Activated CD4-positive, alpha-beta memory T cell treated with anti-CD3 and anti-CD28 coated beads, Interleukin-2, amount 10 ng/mL, durations not matched to agents 7 days and 5 days (primary cell): ENCODE results near the gene RGS14. TPM values are rescaled to one million over a fixed set of nuclear protein-coding genes. Genes with fewer than 3 reads are reported as not detected.

ENCODE experiments used
- CTCF ChIA-PET: fragments of 350-600 bp; sonication (Branson Sonifier 250); formaldehyde crosslinking; loops from one replicate; lab custom pipeline; 2021; ENCODE audit warnings: antibody characterized with exemption, inconsistent platforms; lab: Charles Lee
- POLR2A ChIA-PET: fragments of 350-600 bp; sonication (Branson Sonifier 250); formaldehyde crosslinking; loops from one replicate; lab custom pipeline; 2021; ENCODE audit warnings: antibody characterized with exemption; lab: Charles Lee
- DNase-seq: peaks from one replicate; pipeline ENCODE4 v3.0.0-alpha.2; 2020
- H3K27ac Mint-ChIP-seq: one replicate; pipeline ENCODE4 v1.8.0; 2021; ENCODE audit warnings: mild to moderate bottlenecking, mixed read lengths
- H3K27me3 Mint-ChIP-seq: one replicate; pipeline ENCODE4 v1.8.0; 2021; ENCODE audit warnings: mixed read lengths
- H3K36me3 Mint-ChIP-seq: one replicate; pipeline ENCODE4 v1.8.0; 2021; ENCODE audit warnings: low read depth, mixed read lengths
- H3K4me1 Mint-ChIP-seq: one replicate; pipeline ENCODE4 v1.8.0; 2021; ENCODE audit warnings: mixed read lengths
- H3K4me3 Mint-ChIP-seq: one replicate; pipeline ENCODE4 v1.8.0; 2021; ENCODE audit warnings: mild to moderate bottlenecking, mixed read lengths
- H3K9me3 Mint-ChIP-seq: one replicate; pipeline ENCODE4 v1.8.0; 2021; ENCODE audit warnings: mixed read lengths
- total RNA-seq, 2 experiments: library from RNA; stranded (reverse); gene quantifications; one replicate each; pipeline ENCODE4 v1.2.3, GENCODE V29; 2021

RGS14 gene
- total RNA-seq, 2 experiments from 2014 or later, result 103 to 107 TPM

DNA sequence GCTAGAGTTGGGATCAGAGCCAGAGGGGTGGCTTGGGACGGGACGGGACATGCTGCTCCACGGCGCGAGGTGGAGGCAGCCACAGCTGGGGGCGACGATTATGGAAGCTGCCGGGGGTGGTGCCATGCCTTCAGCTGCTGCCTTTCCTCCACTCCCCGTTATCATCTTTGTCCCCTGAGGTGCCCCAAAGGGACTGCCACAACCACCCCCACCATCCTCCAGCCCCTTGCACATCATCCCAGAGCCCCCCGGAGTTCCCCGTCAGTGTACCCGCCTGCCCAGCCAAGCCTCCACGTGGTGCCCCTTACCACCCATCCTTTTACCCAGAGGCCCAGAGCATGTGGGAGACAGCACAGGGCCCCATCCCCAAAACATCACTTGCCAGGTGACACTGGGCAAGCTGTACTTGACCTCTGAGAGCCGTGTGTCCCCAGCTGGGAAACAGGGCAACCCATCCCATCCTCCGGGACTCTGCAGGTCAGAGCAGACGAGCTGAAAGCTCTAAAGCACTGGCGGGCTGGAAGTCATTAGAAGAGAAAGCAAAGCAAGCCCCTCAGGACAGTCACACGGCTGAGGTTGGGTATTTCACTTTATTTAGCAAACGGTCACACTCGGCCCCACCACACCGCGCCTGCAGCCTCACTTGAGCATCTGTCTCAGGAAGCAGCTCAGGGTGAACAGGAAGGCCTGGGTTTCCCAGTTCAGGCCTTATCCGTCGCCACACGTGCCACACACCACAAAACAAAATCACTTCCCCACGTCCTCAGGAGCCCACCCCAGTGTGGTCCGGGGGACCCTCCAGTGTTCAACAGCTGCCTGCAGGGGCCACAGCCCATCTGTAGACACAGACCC is 26.5 kb upstream of the RGS14 start:
- ChIA-PET POLR2A (no interaction called here), CTCF (no interaction called here)
- Mint-ChIP-seq H3K4me1 (peaks cover 13% of the 10 kb centered on the region), H3K9me3 (no peaks in the 10 kb centered on the region), H3K27ac (no peak overlapping the region), H3K36me3 (peaks cover 66% of the 10 kb centered on the region), H3K4me3 (no peak overlapping the region), H3K27me3 (no peaks in the 10 kb centered on the region)
- DNase-seq, result no peak

DNA sequence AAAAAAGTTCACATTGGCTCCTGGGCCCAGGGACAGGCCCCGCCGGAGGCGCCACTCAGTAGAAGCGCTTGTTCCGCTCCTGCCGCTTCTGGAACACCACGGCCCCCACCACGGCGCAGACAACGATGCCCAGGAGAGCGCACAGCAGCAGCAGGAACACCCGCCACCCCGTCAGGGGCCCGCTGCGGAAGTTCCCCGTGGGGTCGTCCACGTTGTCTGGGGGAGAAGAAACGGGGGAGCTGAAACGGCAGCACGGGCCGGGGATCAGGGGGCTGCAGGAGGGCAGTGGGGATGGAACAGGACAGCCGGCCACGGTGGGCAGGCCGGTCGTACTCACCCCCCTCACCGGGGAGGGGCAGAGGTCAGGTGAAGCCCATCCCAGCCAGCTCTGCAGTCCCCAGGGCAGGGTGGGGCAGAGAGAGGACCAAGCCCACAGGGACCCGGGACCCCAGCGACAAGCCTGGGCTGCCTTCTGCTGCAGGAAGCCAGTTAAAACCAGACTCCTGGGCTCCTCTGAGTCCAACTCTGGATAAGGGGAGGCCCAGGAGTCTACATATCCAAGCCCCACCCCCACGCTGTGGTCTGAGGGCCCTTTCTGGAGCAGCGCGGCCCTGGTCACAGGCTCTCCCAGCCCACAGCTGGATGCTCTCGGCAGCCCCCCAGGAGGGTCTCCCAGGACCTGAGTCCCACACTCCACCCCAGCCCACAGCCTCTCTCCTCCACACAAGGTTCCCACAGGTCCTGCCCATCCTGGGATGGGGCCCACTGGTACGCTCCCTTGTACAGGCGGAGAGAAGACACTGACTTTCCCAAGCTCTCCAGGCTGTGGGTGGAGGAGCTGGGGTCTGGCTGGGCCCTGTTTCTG is 25.5 kb upstream of the RGS14 start:
- Mint-ChIP-seq H3K27ac (no peak overlapping the region), H3K4me3 (no peak overlapping the region), H3K27me3 (no peaks in the 10 kb centered on the region), H3K9me3 (no peaks in the 10 kb centered on the region), H3K4me1 (peaks cover 15% of the 10 kb centered on the region), H3K36me3 (peaks cover 72% of the 10 kb centered on the region)
- ChIA-PET CTCF (no interaction called here), POLR2A (no interaction called here)
- no peak for DNase-seq

DNA sequence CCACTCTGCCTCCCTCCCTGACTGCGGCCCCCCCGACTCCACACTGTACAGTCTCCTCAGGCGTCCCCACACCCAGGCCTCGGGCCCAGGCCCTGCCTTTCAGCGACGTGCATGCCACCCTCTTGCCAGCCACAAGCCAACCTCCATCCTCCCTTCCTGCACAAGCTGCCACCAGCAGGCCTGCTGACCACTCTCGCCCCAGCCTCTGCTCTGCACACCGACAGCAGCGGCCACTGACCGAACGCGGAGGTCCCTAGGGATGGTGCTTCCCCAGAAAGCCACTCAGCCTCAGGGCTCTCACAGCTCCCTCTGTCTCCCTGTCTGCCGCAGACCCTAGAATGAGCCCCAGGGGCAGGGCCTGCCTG is 24.8 kb upstream of the RGS14 start:
- ChIA-PET POLR2A (interaction anchor here (1.2 kb wide), 1 partner anchor 18 kb away, joined by 3 read pairs; no protein-coding TSS in a partner anchor), CTCF (interaction anchor here (1.3 kb wide), 1 partner anchor 122 kb away, joined by 3 read pairs; no protein-coding TSS in a partner anchor)
- Mint-ChIP-seq H3K4me3 (no peak overlapping the region), H3K36me3 (peaks cover 74% of the 10 kb centered on the region), H3K9me3 (no peaks in the 10 kb centered on the region), H3K27me3 (no peaks in the 10 kb centered on the region), H3K27ac (no peak overlapping the region), H3K4me1 (peaks cover 10% of the 10 kb centered on the region)
- DNase-seq, result no peak

DNA sequence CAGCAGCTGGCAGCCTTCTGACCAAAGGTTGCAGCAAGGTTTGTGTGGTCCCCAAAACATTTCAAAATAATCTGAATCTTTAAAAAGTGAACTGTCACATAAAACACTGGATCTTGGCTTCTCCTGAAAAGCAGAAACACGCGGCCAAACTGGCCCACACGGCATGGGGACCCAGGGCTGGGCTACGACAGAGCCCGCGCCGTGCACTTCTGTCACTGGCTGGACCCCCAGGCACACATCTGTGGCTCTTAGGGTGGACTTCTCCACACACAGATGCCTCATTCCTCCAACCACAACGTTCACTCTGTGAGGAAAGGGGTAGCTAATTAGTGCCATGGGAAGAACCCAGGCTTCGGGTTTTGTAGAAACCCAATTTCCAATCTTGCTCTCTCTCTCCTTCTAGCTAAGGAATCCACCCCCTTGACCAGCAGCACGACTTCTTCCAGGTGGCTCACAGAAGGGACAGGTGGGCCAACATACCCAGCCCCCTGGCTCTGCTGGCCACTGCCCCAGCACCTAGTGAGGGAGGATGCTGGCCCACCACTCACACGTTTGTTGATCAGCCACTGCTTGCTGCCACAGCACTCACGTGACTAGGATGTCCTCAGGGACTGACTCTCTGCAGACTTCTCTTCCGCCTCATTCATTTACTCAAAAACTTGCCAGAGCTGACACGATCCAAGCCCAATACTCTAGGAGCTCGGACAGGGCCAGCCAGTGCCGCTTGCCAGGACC is 24.1 kb upstream of the RGS14 start:
- H3K4me3 Mint-ChIP-seq, result no peak overlapping the region
- peaks cover 71% of the 10 kb centered on the region for H3K36me3 Mint-ChIP-seq
- no peaks in the 10 kb centered on the region for H3K27me3 Mint-ChIP-seq
- no peak for DNase-seq
- peaks cover 5% of the 10 kb centered on the region for H3K4me1 Mint-ChIP-seq
- POLR2A ChIA-PET, result interaction anchor here (1.2 kb wide), 1 partner anchor 17 kb away, joined by 3 read pairs; no protein-coding TSS in a partner anchor
- H3K27ac Mint-ChIP-seq, result no peak overlapping the region
- CTCF ChIA-PET, result interaction anchor here (1.3 kb wide), 1 partner anchor 122 kb away, joined by 3 read pairs; no protein-coding TSS in a partner anchor
- no peaks in the 10 kb centered on the region for H3K9me3 Mint-ChIP-seq

DNA sequence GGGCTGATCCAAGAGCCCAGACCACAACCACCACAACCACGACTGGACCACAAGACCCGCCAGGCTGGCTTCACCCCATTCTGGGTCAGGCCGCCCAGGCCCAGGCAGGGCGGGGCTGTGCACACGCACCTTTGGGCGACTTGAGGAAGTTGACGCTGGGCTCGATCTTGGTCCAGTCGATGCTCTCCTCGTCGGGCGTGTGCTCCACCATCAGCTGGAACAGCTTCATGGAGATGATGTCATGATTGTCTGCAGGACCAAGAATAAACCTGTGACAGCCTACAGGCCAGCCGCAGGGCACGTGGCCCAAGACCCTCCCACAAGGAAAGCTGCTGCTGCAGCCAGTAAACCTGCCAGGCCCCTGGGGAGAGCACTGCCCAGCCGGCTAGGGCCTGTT is 23.6 kb upstream of the RGS14 start:
- CTCF ChIA-PET, result interaction anchor here (1.3 kb wide), 1 partner anchor 121 kb away, joined by 3 read pairs; no protein-coding TSS in a partner anchor

DNA sequence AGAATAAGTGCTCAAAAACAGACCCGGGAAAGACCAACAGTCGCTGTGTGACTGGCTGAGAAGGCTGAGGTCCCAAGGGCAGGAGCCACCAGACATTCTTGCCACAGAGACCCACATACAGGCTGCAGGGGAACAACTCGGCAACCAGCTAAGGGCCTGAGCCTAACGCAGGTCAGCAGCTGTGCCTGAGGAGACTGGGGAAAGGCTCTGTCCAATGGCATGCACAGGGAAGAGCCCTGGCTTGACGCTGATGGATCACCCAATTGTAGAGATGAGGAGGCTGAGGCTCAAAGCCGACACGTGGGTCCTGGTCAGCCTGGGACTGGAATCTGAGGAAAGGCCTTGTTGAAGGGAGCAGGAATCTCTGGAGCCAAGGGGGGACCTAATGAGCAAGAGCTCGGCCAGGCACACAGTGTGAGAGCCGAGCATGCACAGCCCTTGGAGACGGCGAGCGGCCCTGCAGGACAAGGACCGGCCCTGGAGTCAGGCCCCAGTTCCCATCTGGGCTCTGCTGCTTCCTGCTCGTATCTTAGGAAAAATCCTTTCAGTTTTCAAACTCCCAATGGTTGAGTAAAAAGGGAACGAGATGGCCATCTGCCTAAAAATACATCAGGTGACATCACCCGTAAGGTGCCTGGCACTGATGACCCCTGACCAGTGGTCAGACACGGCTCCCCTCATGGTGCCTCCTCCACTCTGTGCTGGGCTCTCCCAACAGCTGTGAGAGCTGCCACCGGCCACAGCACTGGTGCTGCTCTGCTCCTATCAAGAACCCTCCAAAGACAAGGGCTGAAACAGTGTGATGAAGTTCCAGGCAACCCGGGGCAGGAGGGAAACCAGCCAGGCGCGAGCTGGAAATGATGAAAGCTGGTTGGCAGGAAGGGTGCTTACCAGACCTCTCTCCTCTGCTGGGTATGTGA is 22.7 kb upstream of the RGS14 start:
- no peak for DNase-seq
- ChIA-PET CTCF (interaction anchor here (0.6 to 1.9 kb wide), 10 partner anchors 7 to 264 kb away, joined by 3 to 6 read pairs (median 4); no protein-coding TSS in a partner anchor), POLR2A (interaction anchor here (0.7 to 1.6 kb wide), 2 partner anchors 16 to 22 kb away, joined by 3 to 6 read pairs; no protein-coding TSS in a partner anchor)
- H3K9me3 Mint-ChIP-seq, result peaks cover 6% of the 10 kb centered on the region
- H3K36me3 Mint-ChIP-seq, result peaks cover 77% of the 10 kb centered on the region
- H3K27me3 Mint-ChIP-seq, result no peaks in the 10 kb centered on the region
- no peak overlapping the region for H3K4me3 Mint-ChIP-seq
- no peak overlapping the region for H3K27ac Mint-ChIP-seq
- H3K4me1 Mint-ChIP-seq, result peaks cover 16% of the 10 kb centered on the region

More for the DNA sequence above, 23.6 kb upstream of the RGS14 start:
- H3K4me3 Mint-ChIP-seq, result no peak overlapping the region
- H3K27me3 Mint-ChIP-seq, result no peaks in the 10 kb centered on the region
- peaks cover 74% of the 10 kb centered on the region for H3K36me3 Mint-ChIP-seq
- POLR2A ChIA-PET, result interaction anchor here (0.7 to 1.2 kb wide), 2 partner anchors 17 kb away, joined by 3 read pairs; no protein-coding TSS in a partner anchor
- no peaks in the 10 kb centered on the region for H3K9me3 Mint-ChIP-seq
- H3K4me1 Mint-ChIP-seq, result peaks cover 7% of the 10 kb centered on the region
- no peak overlapping the region for H3K27ac Mint-ChIP-seq
- no peak for DNase-seq

DNA sequence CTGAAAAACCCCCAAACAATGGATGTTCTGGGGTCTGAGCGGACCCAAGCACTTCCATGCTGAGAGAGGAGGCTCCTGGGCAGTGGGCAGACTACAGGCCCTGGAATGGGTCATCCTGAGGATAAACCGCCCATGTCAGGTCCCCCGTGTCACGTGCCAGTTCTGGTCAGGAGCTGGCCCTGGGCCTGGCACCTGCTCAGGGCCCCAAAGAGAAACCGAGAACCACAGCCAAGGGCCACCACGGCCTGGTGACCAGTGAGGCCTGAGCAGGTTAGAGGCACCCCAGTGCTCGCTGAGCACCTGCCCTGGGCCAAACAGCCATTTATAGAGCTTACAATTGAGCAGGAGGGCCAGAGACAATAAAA is 22.0 kb upstream of the RGS14 start:
- no peaks in the 10 kb centered on the region for H3K27me3 Mint-ChIP-seq
- peaks cover 75% of the 10 kb centered on the region for H3K36me3 Mint-ChIP-seq
- ChIA-PET CTCF (interaction anchor here (0.6 to 1.9 kb wide), 15 partner anchors 8 to 264 kb away, joined by 3 to 6 read pairs (median 4); no protein-coding TSS in a partner anchor), POLR2A (interaction anchor here (1.6 kb wide), 1 partner anchor 23 kb away, joined by 6 read pairs; no protein-coding TSS in a partner anchor)
- peaks cover 21% of the 10 kb centered on the region for H3K4me1 Mint-ChIP-seq
- no peak overlapping the region for H3K27ac Mint-ChIP-seq
- peaks cover 8% of the 10 kb centered on the region for H3K9me3 Mint-ChIP-seq
- no peak overlapping the region for H3K4me3 Mint-ChIP-seq
- DNase-seq, result no peak

DNA sequence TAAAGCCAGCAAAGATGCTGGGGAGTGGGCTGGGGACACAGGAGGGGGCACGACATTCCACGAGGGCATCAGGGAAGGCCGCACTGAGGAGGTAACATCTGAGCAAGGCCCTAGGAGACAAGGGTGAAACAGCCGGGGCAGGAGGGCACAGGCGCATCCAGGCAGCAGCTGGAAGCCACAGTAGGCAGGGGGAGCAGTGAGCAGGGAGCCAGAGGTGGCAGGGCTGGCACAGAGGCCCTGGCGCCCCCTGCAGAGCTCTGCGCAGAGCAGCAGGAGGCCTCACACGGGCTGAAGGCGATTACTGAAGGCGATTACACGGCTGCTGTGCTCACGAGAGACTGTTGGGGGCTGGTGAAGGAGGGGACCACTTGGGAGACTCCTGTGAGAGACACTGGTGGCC is 21.6 kb upstream of the RGS14 start:
- Mint-ChIP-seq H3K4me3 (no peak overlapping the region), H3K36me3 (peaks cover 72% of the 10 kb centered on the region), H3K9me3 (peaks cover 8% of the 10 kb centered on the region), H3K4me1 (peaks cover 21% of the 10 kb centered on the region), H3K27ac (no peak overlapping the region), H3K27me3 (no peaks in the 10 kb centered on the region)
- ChIA-PET POLR2A (interaction anchor here (1.6 kb wide), 1 partner anchor 24 kb away, joined by 6 read pairs; no protein-coding TSS in a partner anchor), CTCF (interaction anchor here (0.6 to 1.9 kb wide), 15 partner anchors 9 to 265 kb away, joined by 3 to 6 read pairs (median 4); no protein-coding TSS in a partner anchor)
- peak; percentile 33 for DNase-seq

DNA sequence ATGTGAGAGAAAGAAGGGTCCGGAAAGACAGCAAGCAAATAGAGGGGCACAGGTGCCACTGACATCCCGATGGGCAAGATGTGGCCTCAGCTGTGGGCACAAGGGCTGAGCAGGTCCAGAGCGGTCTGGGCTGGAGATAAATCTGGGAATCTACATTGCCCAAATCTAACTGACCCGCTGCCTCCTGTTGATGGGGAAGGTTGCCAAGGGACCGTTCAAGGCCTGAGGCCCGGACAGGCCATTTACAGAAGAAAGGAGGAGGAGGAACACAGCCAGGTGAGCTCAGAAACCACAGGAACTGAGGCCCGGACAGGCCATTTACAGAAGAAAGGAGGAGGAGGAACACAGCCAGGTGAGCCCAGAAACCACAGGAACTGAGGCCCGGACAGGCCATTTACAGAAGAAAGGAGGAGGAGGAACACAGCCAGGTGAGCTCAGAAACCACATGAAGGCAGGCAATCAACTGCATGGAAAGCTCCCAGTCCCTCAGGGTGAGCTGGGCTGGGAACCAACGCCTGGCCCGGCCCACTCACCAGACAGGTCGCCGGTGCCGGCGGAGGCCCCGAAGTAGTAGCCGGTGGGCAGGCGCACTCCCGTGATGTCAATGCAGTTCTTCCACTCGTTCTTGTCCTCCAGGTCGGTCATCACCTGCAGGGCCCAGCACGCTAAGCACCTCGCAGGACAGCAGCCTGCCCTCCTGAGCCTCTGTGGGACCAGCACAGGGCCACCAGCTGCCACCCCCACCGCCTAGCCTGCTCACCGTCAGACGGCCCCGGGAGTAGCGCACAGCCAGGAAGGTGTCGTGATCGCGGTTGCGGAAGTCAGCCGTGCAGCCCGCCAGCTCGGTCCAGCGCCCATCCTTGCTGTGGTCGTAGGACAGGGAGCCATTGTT is 20.9 kb upstream of the RGS14 start:
- Mint-ChIP-seq H3K9me3 (peaks cover 8% of the 10 kb centered on the region), H3K27me3 (no peaks in the 10 kb centered on the region), H3K4me1 (peaks cover 26% of the 10 kb centered on the region), H3K4me3 (no peak overlapping the region), H3K36me3 (peaks cover 73% of the 10 kb centered on the region), H3K27ac (no peak overlapping the region)
- ChIA-PET CTCF (interaction anchor here (1.0 to 1.9 kb wide), 9 partner anchors 9 to 67 kb away, joined by 3 to 6 read pairs (median 4); no protein-coding TSS in a partner anchor), POLR2A (no interaction called here)
- DNase-seq, result no peak

DNA sequence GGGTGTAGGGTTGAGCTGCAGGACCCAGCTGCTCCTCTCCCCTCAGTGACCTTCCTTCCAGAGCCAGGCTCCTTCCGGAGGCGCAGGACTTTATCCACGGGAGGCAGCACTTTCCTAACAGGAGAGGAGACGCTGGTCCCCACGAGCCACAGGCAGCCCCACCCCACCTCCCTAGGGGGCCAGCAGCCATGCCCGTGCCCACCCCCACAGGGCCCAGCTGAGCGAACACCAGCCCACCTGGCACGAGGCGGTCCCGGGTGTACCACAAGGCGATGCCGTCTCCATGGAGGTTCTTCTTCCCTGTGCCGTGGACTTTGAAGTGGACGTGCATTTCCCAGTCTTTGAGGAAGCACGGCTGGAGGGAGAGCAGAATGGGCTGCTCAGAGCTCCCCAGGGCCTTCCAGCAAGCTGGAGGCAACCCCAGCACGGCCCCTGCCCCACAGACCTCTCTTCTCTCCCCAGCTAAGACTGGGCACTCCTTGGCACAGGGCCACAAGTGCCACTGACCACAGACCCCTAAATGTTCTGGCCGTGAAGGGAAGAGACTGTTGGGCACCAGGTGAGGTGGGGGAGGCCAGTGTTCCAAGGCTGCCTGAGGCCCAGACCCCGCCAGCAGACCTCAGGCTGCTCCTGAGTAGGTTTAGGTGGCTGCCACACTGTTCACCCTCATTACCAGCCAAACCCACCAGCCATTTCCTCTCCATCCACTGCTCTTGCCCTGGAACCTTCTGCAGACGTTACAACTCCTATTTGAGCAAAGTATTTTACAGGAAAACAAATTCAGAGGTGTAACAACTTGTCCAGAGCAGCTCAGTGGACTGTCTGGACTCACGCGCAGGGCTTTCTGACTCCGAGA is 19.2 kb upstream of the RGS14 start:
- H3K9me3 Mint-ChIP-seq, result peaks cover 8% of the 10 kb centered on the region
- no peak for DNase-seq
- CTCF ChIA-PET, result no interaction called here
- no peak overlapping the region for H3K4me3 Mint-ChIP-seq
- H3K36me3 Mint-ChIP-seq, result peaks cover 74% of the 10 kb centered on the region
- H3K27ac Mint-ChIP-seq, result peak overlapping the region; percentile 40
- no peaks in the 10 kb centered on the region for H3K27me3 Mint-ChIP-seq
- H3K4me1 Mint-ChIP-seq, result peaks cover 28% of the 10 kb centered on the region
- POLR2A ChIA-PET, result interaction anchor here (0.9 to 1.8 kb wide), 3 partner anchors 10 to 17 kb away, joined by 3 to 6 read pairs (median 3); partner anchors contain the start of gene LMAN2
